T-helper 17 cell (primary cell): ENCODE measurements around the gene KLK15. TPM values are rescaled to one million over a fixed set of nuclear protein-coding genes. Genes with fewer than 3 reads are reported as not detected.
A peak's percentile ranks its signal among the peaks of the same experiment; 100 is the strongest.

Experiments
- ATAC-seq: fragments of 150-1000 bp; cut with Tn5 transposase; 2 replicates; pipeline ENCODE4 v1.10.0; 2021; ENCODE audit warnings: mild to moderate bottlenecking, moderate library complexity
- DNase-seq, 3 donors: peaks; one replicate each; pipeline versions ENCODE4 v3.0.0 to v3.0.0-alpha.2; 2020 to 2021
- H3K9me3 ChIP-seq: one replicate; pipeline ENCODE4 v1.7.0; 2013; ENCODE audit warnings: low read length, mild to moderate bottlenecking; ENCODE audit not compliant: control insufficient read depth, poor library complexity, severe bottlenecking
- H3K27ac Mint-ChIP-seq: one replicate; pipeline ENCODE4 v1.8.0; 2022; ENCODE audit warnings: mild to moderate bottlenecking, moderate library complexity, mixed read lengths
- H3K27me3 Mint-ChIP-seq: one replicate; pipeline ENCODE4 v1.8.0; 2022; ENCODE audit warnings: mixed read lengths
- H3K36me3 Mint-ChIP-seq: one replicate; pipeline ENCODE4 v1.8.0; 2022; ENCODE audit warnings: low read depth, mixed read lengths
- H3K4me1 Mint-ChIP-seq: one replicate; pipeline ENCODE4 v1.8.0; 2022; ENCODE audit warnings: mild to moderate bottlenecking, mixed read lengths
- H3K4me3 Mint-ChIP-seq: one replicate; pipeline ENCODE4 v1.8.0; 2022; ENCODE audit warnings: mild to moderate bottlenecking, moderate library complexity, mixed read lengths
- total RNA-seq, 4 donors: library from RNA in 2 of 4; stranded (reverse) in 2 of 4; gene quantifications; one replicate each; pipeline ENCODE4 v1.2.3 and lab custom pipeline; 2022 to 2026

The KLK15 gene
- total RNA-seq, 2 donors from 2014 or later = not detected

GRCh38 chr19:50836543-50837195 is 3.3 kb upstream of the KLK15 start:
- Mint-ChIP-seq H3K4me3 (peak overlapping the region; percentile 92), H3K27me3 (peaks cover 42% of the 10 kb centered on the region), H3K27ac (peak overlapping the region; percentile 14), H3K4me1 (peaks cover 6% of the 10 kb centered on the region), H3K36me3 (peaks cover 2% of the 10 kb centered on the region)
- DNase-seq = no peak
- ATAC-seq = no peak
- no peaks in the 10 kb centered on the region for H3K9me3 ChIP-seq

- H3K9me3 ChIP-seq = no peaks in the 10 kb centered on the region
- Mint-ChIP-seq H3K4me3 (peak overlapping the region; percentile 92), H3K36me3 (peaks cover 2% of the 10 kb centered on the region), H3K27me3 (peaks cover 49% of the 10 kb centered on the region), H3K27ac (peak overlapping the region; percentile 32), H3K4me1 (peaks cover 8% of the 10 kb centered on the region)
- peak; percentile 92 for ATAC-seq
- peak; percentile 42 to 52 (median 48) for DNase-seq
Measured at GRCh38 chr19:50835785-50836542, 2.6 kb upstream of the KLK15 start.

GRCh38 chr19:50835103-50835784 is 1.9 kb upstream of the KLK15 start:
- H3K9me3 ChIP-seq = no peaks in the 10 kb centered on the region
- H3K4me1 Mint-ChIP-seq = peaks cover 8% of the 10 kb centered on the region
- H3K4me3 Mint-ChIP-seq = peak overlapping the region; percentile 92
- no peak for DNase-seq
- peaks cover 2% of the 10 kb centered on the region for H3K36me3 Mint-ChIP-seq
- ATAC-seq = no peak
- peak overlapping the region; percentile 32 for H3K27ac Mint-ChIP-seq
- H3K27me3 Mint-ChIP-seq = peaks cover 53% of the 10 kb centered on the region

GRCh38 chr19:50833802-50834167 is 411 bp upstream of the KLK15 start:
- no peaks in the 10 kb centered on the region for H3K9me3 ChIP-seq
- DNase-seq (no peak), ATAC-seq (no peak)
- Mint-ChIP-seq H3K4me3 (no peak overlapping the region), H3K27ac (no peak overlapping the region), H3K36me3 (peaks cover 2% of the 10 kb centered on the region), H3K27me3 (peaks cover 53% of the 10 kb centered on the region), H3K4me1 (peaks cover 8% of the 10 kb centered on the region)

- ATAC-seq = no peak
- Mint-ChIP-seq H3K27ac (no peak overlapping the region), H3K4me1 (peaks cover 8% of the 10 kb centered on the region), H3K4me3 (no peak overlapping the region), H3K36me3 (peaks cover 2% of the 10 kb centered on the region), H3K27me3 (peaks cover 54% of the 10 kb centered on the region)
- no peak for DNase-seq
- no peaks in the 10 kb centered on the region for H3K9me3 ChIP-seq
Measured at GRCh38 chr19:50832666-50833065, 708 bp downstream of the KLK15 start.

GRCh38 chr19:50831026-50831396 is 2.4 kb downstream of the KLK15 start:
- Mint-ChIP-seq H3K4me1 (peaks cover 4% of the 10 kb centered on the region), H3K4me3 (no peak overlapping the region), H3K27me3 (peaks cover 46% of the 10 kb centered on the region), H3K36me3 (peaks cover 2% of the 10 kb centered on the region), H3K27ac (no peak overlapping the region)
- H3K9me3 ChIP-seq = no peaks in the 10 kb centered on the region
- DNase-seq (no peak), ATAC-seq (no peak)

GRCh38 chr19:50830266-50831025 is 2.9 kb downstream of the KLK15 start:
- no peak overlapping the region for H3K27ac Mint-ChIP-seq
- H3K36me3 Mint-ChIP-seq = peaks cover 2% of the 10 kb centered on the region
- H3K4me3 Mint-ChIP-seq = no peak overlapping the region
- peaks cover 3% of the 10 kb centered on the region for H3K4me1 Mint-ChIP-seq
- DNase-seq = no peak
- no peaks in the 10 kb centered on the region for H3K9me3 ChIP-seq
- peaks cover 46% of the 10 kb centered on the region for H3K27me3 Mint-ChIP-seq
- no peak for ATAC-seq

GRCh38 chr19:50829801-50830200 is 3.6 kb downstream of the KLK15 start:
- ATAC-seq (no peak), DNase-seq (no peak)
- peaks cover 2% of the 10 kb centered on the region for H3K4me1 Mint-ChIP-seq
- H3K27me3 Mint-ChIP-seq = peaks cover 46% of the 10 kb centered on the region
- H3K27ac Mint-ChIP-seq = no peak overlapping the region
- H3K4me3 Mint-ChIP-seq = no peak overlapping the region
- H3K9me3 ChIP-seq = no peaks in the 10 kb centered on the region
- H3K36me3 Mint-ChIP-seq = peaks cover 2% of the 10 kb centered on the region

- Mint-ChIP-seq H3K4me1 (peaks cover 4% of the 10 kb centered on the region), H3K36me3 (peaks cover 3% of the 10 kb centered on the region), H3K27me3 (peaks cover 44% of the 10 kb centered on the region), H3K4me3 (no peak overlapping the region), H3K27ac (no peak overlapping the region)
- ATAC-seq (no peak), DNase-seq (no peak)
- no peaks in the 10 kb centered on the region for H3K9me3 ChIP-seq
Measured at GRCh38 chr19:50827476-50827875, 5.9 kb downstream of the KLK15 start.

- Mint-ChIP-seq H3K27ac (no peak overlapping the region), H3K4me3 (no peak overlapping the region), H3K4me1 (peaks cover 7% of the 10 kb centered on the region), H3K36me3 (peaks cover 6% of the 10 kb centered on the region), H3K27me3 (peaks cover 47% of the 10 kb centered on the region)
- ATAC-seq (no peak), DNase-seq (no peak)
- no peaks in the 10 kb centered on the region for H3K9me3 ChIP-seq
Measured at GRCh38 chr19:50826492-50827240, 6.7 kb downstream of the KLK15 start.

- Mint-ChIP-seq H3K36me3 (peaks cover 17% of the 10 kb centered on the region), H3K27ac (no peak within 1 kb of the TSS), H3K4me3 (no peak within 1 kb of the TSS), H3K27me3 (peaks cover 68% of the 10 kb centered on the region), H3K4me1 (peaks cover 22% of the 10 kb centered on the region)
- no peaks in the 10 kb centered on the region for H3K9me3 ChIP-seq
- DNase-seq (no peak), ATAC-seq (no peak)
Measured at GRCh38 chr19:50823389-50824042, 9.9 kb downstream of the KLK15 start, which contains the start of gene KLK1. Gene KLK1, minus strand, starts transcription at chr19:50823787. Its CDS starts 39 bp downstream, at chr19:50823748.

- H3K36me3 Mint-ChIP-seq = peaks cover 17% of the 10 kb centered on the region
- DNase-seq (no peak), ATAC-seq (no peak)
- H3K27me3 Mint-ChIP-seq = peaks cover 70% of the 10 kb centered on the region
- no peaks in the 10 kb centered on the region for H3K9me3 ChIP-seq
- H3K4me1 Mint-ChIP-seq = peaks cover 22% of the 10 kb centered on the region
- H3K4me3 Mint-ChIP-seq = no peak overlapping the region
- no peak overlapping the region for H3K27ac Mint-ChIP-seq
Measured at GRCh38 chr19:50822661-50823208, 10.6 kb downstream of the KLK15 start.
